Tibial nerve (tissue), 4 donors: ENCODE measurements around the gene LRRC30. TPM values are rescaled to one million over a fixed set of nuclear protein-coding genes. Genes with fewer than 3 reads are reported as not detected.

ENCODE experiments used
- DNase-seq, 2 donors: peaks; one replicate each; pipeline ENCODE4 v3.0.0-alpha.2; 2019; ENCODE audit warnings: low spot score in 2 of 2
- H3K27ac ChIP-seq, 4 donors: fragments of 200-600 bp; sonication (generic) in 3 of 4; one replicate each; pipeline ENCODE4 v1.5.1; 2017 to 2019; ENCODE audit warnings: mild to moderate bottlenecking in 1 of 4
- H3K27me3 ChIP-seq, 2 donors: fragments of 200-600 bp; sonication (generic) in 1 of 2; one replicate each; pipeline versions ENCODE4 v1.5.1 to v1.6.0; 2017 to 2019
- H3K36me3 ChIP-seq, 3 donors: fragments of 200-600 bp; sonication (generic); one replicate each; pipeline ENCODE4 v1.5.1; 2018 to 2019
- H3K4me1 ChIP-seq, 4 donors: fragments of 200-600 bp; sonication (generic) in 3 of 4; one replicate each; pipeline ENCODE4 v1.5.1; 2017 to 2019
- H3K4me3 ChIP-seq, 4 donors: fragments of 200-600 bp; sonication (generic) in 3 of 4; one replicate each; pipeline ENCODE4 v1.5.1; 2017 to 2019; ENCODE audit warnings: mild to moderate bottlenecking in 1 of 4, moderate library complexity in 1 of 4
- H3K9me3 ChIP-seq, 4 donors: fragments of 200-600 bp; sonication (generic) in 3 of 4; one replicate each; pipeline ENCODE4 v1.5.1; 2017 to 2019
- EP300 ChIP-seq, 2 donors: sonication (generic); formaldehyde crosslinking; IDR thresholded peaks; one replicate each; pipeline ENCODE4 v1.6.1; 2017; ENCODE audit warnings: antibody characterized with exemption in 2 of 2, mild to moderate bottlenecking in 1 of 2
- POLR2A ChIP-seq, 2 donors: fragments of 450-650 bp; IDR thresholded peaks; one replicate each; pipeline ENCODE4 v1.6.1; 2017; ENCODE audit warnings: antibody characterized with exemption in 2 of 2, mild to moderate bottlenecking in 2 of 2, moderate library complexity in 2 of 2
- WGBS, 2 donors: methylation state at CpG; one replicate each; pipeline ENCODE4 v1.1.5; 2018; 5-methylcytosine and 5-hydroxymethylcytosine counted together
- total RNA-seq, 4 donors: library from RNA; depleted of rRNA; stranded (reverse); fragments of >200 nt; gene quantifications; one replicate each; pipeline ENCODE4 v1.1.0, GENCODE V29; 2016
- TF ChIP-seq, protein P1 (sequence below), 5 experiments: fragments of 200-600 bp in 3 of 5; fragments of 450-650 bp in 2 of 5; sonication (generic) in 3 of 5; IDR thresholded peaks; one replicate each; pipeline ENCODE4 v1.5.1; 2016 to 2019; ENCODE audit warnings: antibody characterized with exemption in 5 of 5, mild to moderate bottlenecking in 3 of 5, moderate library complexity in 2 of 5

The LRRC30 gene
- total RNA-seq, 4 donors from 2014 or later = not detected

DNA sequence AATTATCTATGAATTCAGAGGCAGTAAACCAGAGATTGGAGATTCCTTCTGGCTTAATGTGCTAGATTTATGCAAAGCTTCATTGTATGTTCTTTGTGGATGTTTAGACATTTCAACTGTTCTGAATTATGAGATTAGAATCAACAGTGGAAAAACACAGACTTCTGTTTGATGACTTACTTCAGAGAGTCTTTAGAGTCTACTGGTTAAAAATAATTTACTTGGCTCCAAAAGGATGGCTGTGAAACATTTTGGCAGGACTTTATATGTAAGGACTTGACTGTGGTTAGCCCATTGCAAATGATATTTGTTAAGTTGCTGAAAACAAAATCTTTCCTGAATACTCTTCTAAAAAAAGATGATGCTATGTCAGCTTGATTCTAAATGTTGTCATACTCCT lies 25.5 kb upstream of the LRRC30 start:
- H3K9me3 ChIP-seq = no peaks in the 10 kb centered on the region
- no peaks in the 10 kb centered on the region for H3K27me3 ChIP-seq
- DNase-seq = no peak
- H3K4me3 ChIP-seq = no peak overlapping the region
- H3K27ac ChIP-seq = peak overlapping the region in 2 of 4 donors; percentile 67 to 72
- peaks cover 0 to 42% (median 1%) of the 10 kb centered on the region in 4 donors for H3K4me1 ChIP-seq
- no peaks in the 10 kb centered on the region for H3K36me3 ChIP-seq
- TF ChIP-seq, protein P1, sequence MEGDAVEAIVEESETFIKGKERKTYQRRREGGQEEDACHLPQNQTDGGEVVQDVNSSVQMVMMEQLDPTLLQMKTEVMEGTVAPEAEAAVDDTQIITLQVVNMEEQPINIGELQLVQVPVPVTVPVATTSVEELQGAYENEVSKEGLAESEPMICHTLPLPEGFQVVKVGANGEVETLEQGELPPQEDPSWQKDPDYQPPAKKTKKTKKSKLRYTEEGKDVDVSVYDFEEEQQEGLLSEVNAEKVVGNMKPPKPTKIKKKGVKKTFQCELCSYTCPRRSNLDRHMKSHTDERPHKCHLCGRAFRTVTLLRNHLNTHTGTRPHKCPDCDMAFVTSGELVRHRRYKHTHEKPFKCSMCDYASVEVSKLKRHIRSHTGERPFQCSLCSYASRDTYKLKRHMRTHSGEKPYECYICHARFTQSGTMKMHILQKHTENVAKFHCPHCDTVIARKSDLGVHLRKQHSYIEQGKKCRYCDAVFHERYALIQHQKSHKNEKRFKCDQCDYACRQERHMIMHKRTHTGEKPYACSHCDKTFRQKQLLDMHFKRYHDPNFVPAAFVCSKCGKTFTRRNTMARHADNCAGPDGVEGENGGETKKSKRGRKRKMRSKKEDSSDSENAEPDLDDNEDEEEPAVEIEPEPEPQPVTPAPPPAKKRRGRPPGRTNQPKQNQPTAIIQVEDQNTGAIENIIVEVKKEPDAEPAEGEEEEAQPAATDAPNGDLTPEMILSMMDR (IDR thresholded peaks at IDR 0.05) = no peak
- TF ChIP-seq EP300 (IDR thresholded peaks at IDR 0.05) (no peak), POLR2A (IDR thresholded peaks at IDR 0.05) (no peak)

DNA sequence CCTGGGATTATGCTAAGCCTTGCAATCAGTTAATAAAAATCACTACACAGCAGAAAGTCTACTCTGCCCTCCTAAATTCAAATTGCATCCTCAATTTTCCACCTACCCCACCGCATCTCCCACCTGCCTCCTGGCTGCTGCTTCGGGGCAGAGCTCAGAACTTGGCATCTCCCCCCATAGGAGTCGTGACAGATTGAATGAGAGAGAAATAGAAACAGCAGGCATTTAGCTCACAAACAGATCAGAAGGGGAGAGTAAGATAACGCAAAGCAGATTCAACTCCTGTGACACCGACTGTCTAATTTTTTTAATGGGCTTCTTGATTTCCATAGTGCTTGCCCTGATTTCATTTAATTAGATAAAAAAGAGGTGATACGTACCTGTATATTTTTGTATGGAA lies 24.7 kb upstream of the LRRC30 start:
- no peaks in the 10 kb centered on the region for H3K27me3 ChIP-seq
- no peaks in the 10 kb centered on the region for H3K36me3 ChIP-seq
- TF ChIP-seq, protein P1 (IDR thresholded peaks at IDR 0.05) = no peak
- no peak for DNase-seq
- peaks cover 0 to 42% (median 1%) of the 10 kb centered on the region in 4 donors for H3K4me1 ChIP-seq
- no peaks in the 10 kb centered on the region for H3K9me3 ChIP-seq
- no peak overlapping the region for H3K4me3 ChIP-seq
- peak overlapping the region in 1 of 4 donors; percentile 67 for H3K27ac ChIP-seq
- WGBS, 2 donors = 71% methylated on average over 6 of the region's 6 CpGs

DNA sequence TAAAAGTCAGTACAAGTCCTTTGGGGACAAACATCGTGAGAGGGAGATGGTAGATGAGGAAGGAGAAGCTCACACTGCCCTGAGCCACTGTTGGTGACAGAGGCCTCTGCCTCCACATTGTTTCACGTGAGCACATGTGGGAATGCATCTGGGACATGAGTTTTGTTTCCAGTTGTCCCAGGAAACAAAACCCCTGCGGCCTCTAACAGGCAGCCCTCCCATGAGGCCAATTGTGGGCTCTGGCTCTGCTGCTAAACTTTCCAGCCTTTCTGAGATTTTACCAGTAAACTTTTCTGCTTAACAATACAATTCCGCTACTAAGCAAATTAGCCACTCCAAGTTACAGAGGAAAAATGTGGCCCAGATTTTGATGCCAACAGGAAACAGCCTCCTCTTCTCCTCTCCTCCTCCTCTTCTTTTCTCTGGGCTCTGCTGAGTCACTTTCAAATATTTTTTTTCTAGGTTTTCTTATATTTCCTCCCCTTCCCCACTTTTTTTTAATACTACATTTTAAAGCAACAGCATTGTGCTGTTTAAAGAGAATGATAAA lies 23.4 kb upstream of the LRRC30 start:
- Histone ChIP-seq H3K4me3 (no peak overlapping the region), H3K36me3 (no peaks in the 10 kb centered on the region), H3K27ac (peak overlapping the region in 2 of 4 donors; percentile 31 to 52), H3K27me3 (no peaks in the 10 kb centered on the region), H3K4me1 (peaks cover 0 to 42% (median 1%) of the 10 kb centered on the region in 4 donors), H3K9me3 (no peaks in the 10 kb centered on the region)
- TF ChIP-seq POLR2A (IDR thresholded peaks at IDR 0.05) (no peak), EP300 (IDR thresholded peaks at IDR 0.05) (no peak)
- TF ChIP-seq, protein P1 (IDR thresholded peaks at IDR 0.05) = no peak
- WGBS, 2 donors = 49 to 54% methylated on average over 4 of the region's 4 CpGs
- no peak for DNase-seq

DNA sequence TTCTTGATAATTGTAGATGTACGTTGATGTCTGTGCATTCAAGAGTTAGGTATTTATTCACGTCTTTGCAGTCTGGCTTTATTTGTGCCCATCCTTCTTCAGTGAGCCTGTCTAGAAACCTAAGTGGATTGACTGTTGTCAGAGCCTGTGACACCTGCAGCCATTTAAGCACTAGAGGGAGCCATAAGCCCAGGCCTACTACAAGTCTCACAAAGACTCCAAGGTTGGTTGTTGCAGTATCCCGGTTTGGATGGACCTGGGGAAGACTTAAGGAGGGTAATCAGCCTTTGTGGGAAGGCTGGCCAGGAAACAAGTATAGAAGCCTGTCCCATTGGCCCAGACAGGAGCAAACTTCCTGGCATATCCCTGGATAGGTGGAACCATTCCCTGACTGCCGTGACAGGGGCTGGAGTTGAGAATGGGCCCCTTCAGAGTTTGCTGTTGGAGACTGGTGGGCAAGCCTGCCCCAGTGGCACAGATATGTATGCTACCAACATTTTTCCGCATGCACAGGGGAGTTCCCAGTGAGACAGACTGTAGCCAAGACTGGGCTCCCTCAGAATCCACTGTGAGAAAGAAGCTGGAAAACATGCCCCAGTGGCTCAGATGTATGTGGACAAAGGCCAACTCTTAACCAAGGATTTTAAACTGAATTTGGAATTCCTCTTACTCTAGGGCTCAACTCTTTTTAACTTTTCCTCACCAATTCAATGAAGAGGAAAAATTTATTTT lies 9.3 kb upstream of the LRRC30 start:
- no peak for TF ChIP-seq EP300 (IDR thresholded peaks at IDR 0.05)
- TF ChIP-seq POLR2A (IDR thresholded peaks at IDR 0.05) = no peak
- TF ChIP-seq, protein P1 (IDR thresholded peaks at IDR 0.05) = peak in 2 of 5 experiments; percentile 12 to 21
- DNase-seq = no peak
- no peaks in the 10 kb centered on the region for H3K9me3 ChIP-seq
- no peaks in the 10 kb centered on the region for H3K27me3 ChIP-seq
- no peaks in the 10 kb centered on the region for H3K4me1 ChIP-seq
- WGBS, 2 donors = 51 to 56% methylated on average over 5 of the region's 5 CpGs
- no peak overlapping the region for H3K4me3 ChIP-seq
- no peaks in the 10 kb centered on the region for H3K36me3 ChIP-seq
- no peak overlapping the region for H3K27ac ChIP-seq

DNA sequence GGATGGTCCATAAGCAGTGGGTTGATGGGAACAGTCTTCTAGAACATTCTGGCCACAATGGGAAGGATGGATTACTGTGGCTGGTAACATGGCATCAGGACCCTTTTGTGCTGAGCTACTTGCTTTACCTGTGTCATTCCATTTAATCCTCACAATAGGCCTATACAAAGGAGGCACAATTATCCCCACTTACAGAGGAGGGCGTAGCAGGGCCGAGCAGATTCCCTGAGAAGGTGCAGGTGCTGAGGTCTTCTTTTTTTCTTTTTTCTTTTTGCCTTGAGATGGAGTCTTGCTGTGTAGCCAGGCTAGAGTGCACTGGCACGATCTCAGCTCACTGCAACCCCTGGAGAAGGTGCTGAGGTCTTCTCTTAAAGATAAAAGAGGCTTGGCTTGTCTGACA lies 6.7 kb upstream of the LRRC30 start:
- no peak overlapping the region for H3K27ac ChIP-seq
- H3K27me3 ChIP-seq = no peaks in the 10 kb centered on the region
- H3K4me1 ChIP-seq = no peaks in the 10 kb centered on the region
- H3K36me3 ChIP-seq = no peaks in the 10 kb centered on the region
- TF ChIP-seq EP300 (IDR thresholded peaks at IDR 0.05) (no peak), POLR2A (IDR thresholded peaks at IDR 0.05) (no peak)
- TF ChIP-seq, protein P1 (IDR thresholded peaks at IDR 0.05) = no peak
- no peak overlapping the region for H3K4me3 ChIP-seq
- no peaks in the 10 kb centered on the region for H3K9me3 ChIP-seq
- WGBS, 2 donors = 65% methylated on average over 3 of the region's 3 CpGs
- DNase-seq = no peak
